ENCODE results near the gene ISM2.
"Not testable (repeated sequence)": the region's sequence is repeated elsewhere in the genome, so short reads cannot be mapped to it uniquely, and the experiment has no call there.

The ISM2 gene

GRCh38 chr14:77541905-77542304 is 43.3 kb upstream of the ISM2 start:
- Histone ChIP-seq H4K20me1 (ENCODE audit: insufficient read depth, low read length) (no peaks in the 10 kb centered on the region), H3K79me2 (ENCODE audit: low read length) (no peaks in the 10 kb centered on the region), H3K9ac (ENCODE audit: low read length) (no peak overlapping the region), H3K4me3 (ENCODE audit: low read length) (peak overlapping the region; percentile 19), H3K27ac (ENCODE audit: low read length) (no peak overlapping the region), H3K27me3 (ENCODE audit: low read depth, low read length) (no peaks in the 10 kb centered on the region), H3K9me3 (ENCODE audit: insufficient read depth, low read length) (no peaks in the 10 kb centered on the region), H2AFZ (ENCODE audit: low read depth, low read length) (no peak overlapping the region), H3K4me1 (ENCODE audit: low read length) (peaks cover 16% of the 10 kb centered on the region), H3K4me2 (ENCODE audit: low read length) (peak overlapping the region; percentile 54), H3K36me3 (replicated peaks; ENCODE audit: low read depth, low read length) (no peaks in the 10 kb centered on the region)
- TF ChIP-seq CTCF (IDR thresholded peaks at IDR 0.05; ENCODE audit: low read depth, low read length) (no peak), EZH2phosphoT487 (IDR thresholded peaks at IDR 0.05; ENCODE audit: low read depth) (no peak)

- H2AFZ ChIP-seq (ENCODE audit: low read depth, low read length); H3K36me3 ChIP-seq (replicated peaks; ENCODE audit: low read depth, low read length); H3K4me1 ChIP-seq (ENCODE audit: low read length); H3K4me3 ChIP-seq (ENCODE audit: low read length); H3K27ac ChIP-seq (ENCODE audit: low read length); H3K4me2 ChIP-seq (ENCODE audit: low read length); H3K79me2 ChIP-seq (ENCODE audit: low read length); H3K27me3 ChIP-seq (ENCODE audit: low read depth, low read length); H3K9me3 ChIP-seq (ENCODE audit: insufficient read depth, low read length); H4K20me1 ChIP-seq (ENCODE audit: insufficient read depth, low read length); H3K9ac ChIP-seq (ENCODE audit: low read length): not testable (repeated sequence)
Measured at GRCh38 chr14:77536951-77537350, 38.3 kb upstream of the ISM2 start.

- no peak overlapping the region for H2AFZ ChIP-seq (ENCODE audit: low read depth, low read length)
- no peaks in the 10 kb centered on the region for H3K36me3 ChIP-seq (replicated peaks; ENCODE audit: low read depth, low read length)
- H3K27ac ChIP-seq (ENCODE audit: low read length) = no peak overlapping the region
- no peaks in the 10 kb centered on the region for H3K27me3 ChIP-seq (ENCODE audit: low read depth, low read length)
- no peaks in the 10 kb centered on the region for H4K20me1 ChIP-seq (ENCODE audit: insufficient read depth, low read length)
- TF ChIP-seq EZH2phosphoT487 (IDR thresholded peaks at IDR 0.05; ENCODE audit: low read depth) (no peak), CTCF (IDR thresholded peaks at IDR 0.05; ENCODE audit: low read depth, low read length) (no peak)
- no peaks in the 10 kb centered on the region for H3K4me1 ChIP-seq (ENCODE audit: low read length)
- H3K4me2 ChIP-seq (ENCODE audit: low read length) = no peak overlapping the region
- no peak overlapping the region for H3K9ac ChIP-seq (ENCODE audit: low read length)
- no peaks in the 10 kb centered on the region for H3K9me3 ChIP-seq (ENCODE audit: insufficient read depth, low read length)
- no peaks in the 10 kb centered on the region for H3K79me2 ChIP-seq (ENCODE audit: low read length)
- no peak overlapping the region for H3K4me3 ChIP-seq (ENCODE audit: low read length)
Measured at GRCh38 chr14:77531071-77531470, 32.5 kb upstream of the ISM2 start.

- no peaks in the 10 kb centered on the region for H3K4me1 ChIP-seq (ENCODE audit: low read length)
- TF ChIP-seq CTCF (IDR thresholded peaks at IDR 0.05; ENCODE audit: low read depth, low read length) (no peak), EZH2phosphoT487 (IDR thresholded peaks at IDR 0.05; ENCODE audit: low read depth) (no peak)
- H3K27ac ChIP-seq (ENCODE audit: low read length) = no peak overlapping the region
- no peaks in the 10 kb centered on the region for H3K79me2 ChIP-seq (ENCODE audit: low read length)
- H3K36me3 ChIP-seq (replicated peaks; ENCODE audit: low read depth, low read length) = no peaks in the 10 kb centered on the region
- no peaks in the 10 kb centered on the region for H4K20me1 ChIP-seq (ENCODE audit: insufficient read depth, low read length)
- no peak overlapping the region for H2AFZ ChIP-seq (ENCODE audit: low read depth, low read length)
- no peak overlapping the region for H3K4me3 ChIP-seq (ENCODE audit: low read length)
- no peaks in the 10 kb centered on the region for H3K9me3 ChIP-seq (ENCODE audit: insufficient read depth, low read length)
- H3K27me3 ChIP-seq (ENCODE audit: low read depth, low read length) = no peaks in the 10 kb centered on the region
- no peak overlapping the region for H3K9ac ChIP-seq (ENCODE audit: low read length)
- no peak overlapping the region for H3K4me2 ChIP-seq (ENCODE audit: low read length)
Measured at GRCh38 chr14:77529963-77530362, 31.3 kb upstream of the ISM2 start.

- no peak overlapping the region for H3K9ac ChIP-seq (ENCODE audit: low read length)
- no peak overlapping the region for H3K4me3 ChIP-seq (ENCODE audit: low read length)
- H3K79me2 ChIP-seq (ENCODE audit: low read length) = no peaks in the 10 kb centered on the region
- no peaks in the 10 kb centered on the region for H3K4me1 ChIP-seq (ENCODE audit: low read length)
- no peak overlapping the region for H2AFZ ChIP-seq (ENCODE audit: low read depth, low read length)
- H3K36me3 ChIP-seq (replicated peaks; ENCODE audit: low read depth, low read length) = no peaks in the 10 kb centered on the region
- H3K27me3 ChIP-seq (ENCODE audit: low read depth, low read length) = no peaks in the 10 kb centered on the region
- no peaks in the 10 kb centered on the region for H3K9me3 ChIP-seq (ENCODE audit: insufficient read depth, low read length)
- H3K27ac ChIP-seq (ENCODE audit: low read length) = no peak overlapping the region
- no peak for TF ChIP-seq CTCF (IDR thresholded peaks at IDR 0.05; ENCODE audit: low read depth, low read length)
- TF ChIP-seq EZH2phosphoT487 (IDR thresholded peaks at IDR 0.05; ENCODE audit: low read depth) = no peak
- no peak overlapping the region for H3K4me2 ChIP-seq (ENCODE audit: low read length)
- H4K20me1 ChIP-seq (ENCODE audit: insufficient read depth, low read length) = no peaks in the 10 kb centered on the region
Measured at GRCh38 chr14:77529213-77529612, 30.6 kb upstream of the ISM2 start.

- H3K4me2 ChIP-seq (ENCODE audit: low read length); H3K27ac ChIP-seq (ENCODE audit: low read length); H3K27me3 ChIP-seq (ENCODE audit: low read depth, low read length); H4K20me1 ChIP-seq (ENCODE audit: insufficient read depth, low read length); H3K4me3 ChIP-seq (ENCODE audit: low read length); H3K36me3 ChIP-seq (replicated peaks; ENCODE audit: low read depth, low read length); H2AFZ ChIP-seq (ENCODE audit: low read depth, low read length); H3K79me2 ChIP-seq (ENCODE audit: low read length); H3K9me3 ChIP-seq (ENCODE audit: insufficient read depth, low read length); H3K4me1 ChIP-seq (ENCODE audit: low read length); H3K9ac ChIP-seq (ENCODE audit: low read length): not testable (repeated sequence)
Measured at GRCh38 chr14:77528701-77529100, 30.1 kb upstream of the ISM2 start.
